Bronchial epithelial cell (primary cell): Measurements from ENCODE around the gene LAMC1. TPM values are rescaled to one million over a fixed set of nuclear protein-coding genes. Genes with fewer than 3 reads are reported as not detected.

Experiments used
- DNase-seq: peaks from one replicate; pipeline ENCODE4 v3.0.0-alpha.2; 2010; ENCODE audit warnings: low read depth
- FAIRE-seq: peaks from 2 replicates; lab custom pipeline; 2011; peaks lifted over from hg19 to GRCh38; lab: Jason Lieb, UNC
- H3K27me3 ChIP-seq: 2 replicates; pipeline ENCODE4 v1.5.1; 2011; ENCODE audit warnings: low read length; ENCODE audit not compliant: control insufficient read depth, insufficient read depth
- H3K36me3 ChIP-seq: 2 replicates; pipeline ENCODE4 v1.5.1; 2011; ENCODE audit warnings: low read length; ENCODE audit not compliant: control insufficient read depth, insufficient read depth
- H3K4me3 ChIP-seq: 2 replicates; pipeline ENCODE4 v1.5.1; 2011; ENCODE audit warnings: mild to moderate bottlenecking, low read depth, low read length, control low read depth
- CTCF ChIP-seq: IDR thresholded peaks from 2 replicates; pipeline ENCODE4 v1.5.1; 2011; ENCODE audit warnings: mild to moderate bottlenecking, moderate library complexity, low read length, control low read depth, inconsistent platforms; ENCODE audit not compliant: insufficient read depth, severe bottlenecking
- total RNA-seq: library from RNA; depleted of rRNA; stranded (reverse); fragments of >200 nt; gene quantifications from 2 replicates; pipeline ENCODE4 v1.2.1, GENCODE V29; 2014

The LAMC1 gene
- total RNA-seq, 1 donor from 2014 or later = 219 TPM

GRCh38 chr1:183101841-183102276 lies 78.6 kb downstream of the LAMC1 start:
- no peak for DNase-seq
- no peak for TF ChIP-seq CTCF
- Histone ChIP-seq H3K27me3 (no peaks in the 10 kb centered on the region), H3K36me3 (peaks cover 6% of the 10 kb centered on the region), H3K4me3 (no peak overlapping the region)
- no peak for FAIRE-seq

- FAIRE-seq = no peak
- Histone ChIP-seq H3K4me3 (no peak overlapping the region), H3K27me3 (no peaks in the 10 kb centered on the region), H3K36me3 (peaks cover 6% of the 10 kb centered on the region)
- DNase-seq = no peak
- no peak for TF ChIP-seq CTCF
Measured at GRCh38 chr1:183103147-183103546, 79.9 kb downstream of the LAMC1 start.

- Histone ChIP-seq H3K4me3 (no peak overlapping the region), H3K36me3 (peaks cover 8% of the 10 kb centered on the region), H3K27me3 (no peaks in the 10 kb centered on the region)
- TF ChIP-seq CTCF = no peak
- DNase-seq (no peak), FAIRE-seq (no peak)
Measured at GRCh38 chr1:183103577-183103976, 80.4 kb downstream of the LAMC1 start.

GRCh38 chr1:183105449-183105848 lies 82.2 kb downstream of the LAMC1 start:
- Histone ChIP-seq H3K36me3 (peaks cover 9% of the 10 kb centered on the region), H3K4me3 (no peak overlapping the region), H3K27me3 (no peaks in the 10 kb centered on the region)
- no peak for FAIRE-seq
- TF ChIP-seq CTCF = no peak
- no peak for DNase-seq

GRCh38 chr1:183106166-183106565 lies 82.9 kb downstream of the LAMC1 start:
- Histone ChIP-seq H3K27me3 (no peaks in the 10 kb centered on the region), H3K4me3 (no peak overlapping the region), H3K36me3 (peaks cover 9% of the 10 kb centered on the region)
- FAIRE-seq = no peak
- DNase-seq = no peak
- no peak for TF ChIP-seq CTCF

GRCh38 chr1:183106746-183107145 lies 83.5 kb downstream of the LAMC1 start:
- Histone ChIP-seq H3K36me3 (peaks cover 9% of the 10 kb centered on the region), H3K4me3 (no peak overlapping the region)
- FAIRE-seq = no peak

More at GRCh38 chr1:183106746-183107145, 83.5 kb downstream of the LAMC1 start:
- H3K27me3 ChIP-seq = no peaks in the 10 kb centered on the region
- DNase-seq = no peak
- no peak for TF ChIP-seq CTCF
